ENCODE results near the gene AGTR1. TPM values are rescaled to one million over a fixed set of nuclear protein-coding genes. Genes with fewer than 3 reads are reported as not detected.

AGTR1 gene
- total RNA-seq, 1 experiment from 2014 or later: not detected

DNA sequence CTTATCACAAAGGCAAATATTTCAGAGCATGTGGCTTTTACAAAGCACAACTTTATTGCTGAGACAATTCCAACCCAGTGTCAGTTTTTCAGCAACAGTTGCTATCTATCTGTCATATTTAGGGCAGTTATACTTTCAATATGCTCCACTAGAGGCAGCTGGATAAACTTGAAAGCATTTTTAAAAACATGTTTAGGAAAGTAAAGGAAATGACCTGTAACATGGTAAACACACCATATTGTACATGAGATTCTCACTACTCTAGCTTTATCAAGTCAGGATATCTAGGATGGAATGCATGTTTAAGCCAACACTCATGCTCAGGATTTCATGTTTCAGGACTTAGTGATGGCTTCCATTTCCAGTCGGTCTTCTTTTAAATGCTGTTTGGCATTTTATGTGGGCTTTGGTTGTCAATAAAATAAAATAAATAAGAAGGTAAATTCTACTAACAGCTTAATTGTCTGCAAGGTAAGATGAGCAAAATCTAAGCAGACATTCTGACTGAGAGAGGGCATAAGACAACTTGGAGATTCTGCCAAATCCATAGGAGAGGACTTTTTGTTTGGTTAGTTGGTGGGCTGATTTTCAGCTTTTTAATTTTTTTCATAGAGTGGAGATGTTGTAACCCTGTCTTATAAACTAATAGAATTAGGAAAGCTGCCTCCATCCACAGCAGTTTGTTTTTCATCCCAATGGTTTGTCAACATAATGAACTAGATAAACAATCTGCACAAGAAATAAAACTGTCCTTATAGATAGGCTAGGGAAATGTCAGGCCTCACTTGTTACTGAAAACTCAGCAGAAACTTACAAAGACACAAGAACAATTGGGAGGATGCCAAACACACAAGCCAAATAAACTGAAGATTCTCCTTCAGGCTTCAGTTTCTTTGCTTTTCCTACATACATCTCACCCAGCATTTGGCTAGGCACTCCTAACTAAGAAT is 66.6 kb downstream of the AGTR1 start:
- Histone ChIP-seq H3K4me2 (ENCODE audit: insufficient read depth, insufficient read length, low read length) (no peak overlapping the region), H3K27ac (ENCODE audit: insufficient read length, low read depth, low read length) (no peak overlapping the region), H3K9me3 (ENCODE audit: control insufficient read depth, low read depth, low read length) (no peaks in the 10 kb centered on the region), H3T11ph (ENCODE audit: low read length) (no peak overlapping the region), H3K9ac (ENCODE audit: extremely low read depth, insufficient read length, low read length) (no peak overlapping the region), H3K27me3 (ENCODE audit: insufficient read depth, low read length) (no peaks in the 10 kb centered on the region), H4K20me1 (ENCODE audit: control insufficient read depth, insufficient read depth, insufficient read length) (no peaks in the 10 kb centered on the region), H3K79me2 (ENCODE audit: insufficient read depth, low read length) (no peaks in the 10 kb centered on the region), H2AK5ac (ENCODE audit: insufficient read length, low read length) (no peak overlapping the region), H3K4ac (ENCODE audit: low read depth, low read length) (no peak overlapping the region), H2AFZ (ENCODE audit: low read length) (no peak overlapping the region), H3K14ac (ENCODE audit: insufficient read depth, low read length) (no peak overlapping the region), H3K18ac (ENCODE audit: insufficient read length, low read depth, low read length) (no peak overlapping the region), H2BK5ac (ENCODE audit: insufficient read length, low read length) (no peak overlapping the region), H4K5ac (ENCODE audit: insufficient read length, low read depth, low read length) (no peak overlapping the region), H2BK120ac (ENCODE audit: low read depth, low read length, poor library complexity, severe bottlenecking) (no peak overlapping the region), H4K8ac (replicated peaks; ENCODE audit: insufficient read length, low read depth, low read length) (no peak overlapping the region), H2BK20ac (ENCODE audit: low read depth, low read length, poor library complexity, severe bottlenecking) (no peak overlapping the region), H2BK15ac (ENCODE audit: low read depth, low read length) (no peak overlapping the region), H3K56ac (ENCODE audit: insufficient read length, low read depth, low read length) (no peak overlapping the region), H2BK12ac (ENCODE audit: insufficient read length, low read depth, low read length) (no peak overlapping the region), H3K4me1 (ENCODE audit: insufficient read depth, low read length) (peaks cover 3% of the 10 kb centered on the region), H3K23ac (ENCODE audit: insufficient read length, low read depth, low read length) (no peak overlapping the region), H4K91ac (ENCODE audit: insufficient read length, low read depth, low read length) (no peak overlapping the region), H3K23me2 (ENCODE audit: insufficient read length, low read depth, low read length, poor library complexity, severe bottlenecking) (no peaks in the 10 kb centered on the region), H3K79me1 (ENCODE audit: insufficient read depth, low read depth, low read length, poor library complexity, severe bottlenecking) (no peaks in the 10 kb centered on the region)
- WGBS (ENCODE audit: extremely low coverage, insufficient read length, low lambda C conversion rate): no CpG with 5 or more reads among the region's 1 CpG
- Mint-ChIP-seq H3K36me3 (ENCODE audit: insufficient read depth in 1 of 3, low read depth in 3 of 3) (no peaks in the 10 kb centered on the region), H3K27ac (no peak overlapping the region; a peak in 1 of 7 replicates), H3K4me1 (peaks cover 13 to 14% of the 10 kb centered on the region in 2 experiments), H3K9me3 (no peaks in the 10 kb centered on the region), H3K27me3 (ENCODE audit: low read depth) (no peaks in the 10 kb centered on the region), H3K4me3 (no peak overlapping the region)
- no peak for DNase-seq
- TF ChIP-seq, protein P1, sequence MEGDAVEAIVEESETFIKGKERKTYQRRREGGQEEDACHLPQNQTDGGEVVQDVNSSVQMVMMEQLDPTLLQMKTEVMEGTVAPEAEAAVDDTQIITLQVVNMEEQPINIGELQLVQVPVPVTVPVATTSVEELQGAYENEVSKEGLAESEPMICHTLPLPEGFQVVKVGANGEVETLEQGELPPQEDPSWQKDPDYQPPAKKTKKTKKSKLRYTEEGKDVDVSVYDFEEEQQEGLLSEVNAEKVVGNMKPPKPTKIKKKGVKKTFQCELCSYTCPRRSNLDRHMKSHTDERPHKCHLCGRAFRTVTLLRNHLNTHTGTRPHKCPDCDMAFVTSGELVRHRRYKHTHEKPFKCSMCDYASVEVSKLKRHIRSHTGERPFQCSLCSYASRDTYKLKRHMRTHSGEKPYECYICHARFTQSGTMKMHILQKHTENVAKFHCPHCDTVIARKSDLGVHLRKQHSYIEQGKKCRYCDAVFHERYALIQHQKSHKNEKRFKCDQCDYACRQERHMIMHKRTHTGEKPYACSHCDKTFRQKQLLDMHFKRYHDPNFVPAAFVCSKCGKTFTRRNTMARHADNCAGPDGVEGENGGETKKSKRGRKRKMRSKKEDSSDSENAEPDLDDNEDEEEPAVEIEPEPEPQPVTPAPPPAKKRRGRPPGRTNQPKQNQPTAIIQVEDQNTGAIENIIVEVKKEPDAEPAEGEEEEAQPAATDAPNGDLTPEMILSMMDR (conservative IDR thresholded peaks at IDR 0.05): no peak

Data from H9 (cell line).